Measurements from ENCODE around the gene FBXO38.

GRCh38 chr5:148492351-148492750 is 108.6 kb downstream of the FBXO38 start:
- TF ChIP-seq KAT8 (IDR thresholded peaks at IDR 0.05; ENCODE audit: low read depth) = no peak
- TF ChIP-seq CTCF (IDR thresholded peaks at IDR 0.05 in 2 of 3, conservative IDR thresholded peaks at IDR 0.05 in 1 of 3; ENCODE audit: insufficient read depth in 2 of 3, low read depth in 1 of 3, low read length in 3 of 3) = no peak
- no peak for TF ChIP-seq SLC30A9 (CRISPR knock-in tag; IDR thresholded peaks at IDR 0.05)
- TF ChIP-seq CREB1 (IDR thresholded peaks at IDR 0.05) = no peak
- no peak for TF ChIP-seq CREB1 (CRISPR knock-in tag; IDR thresholded peaks at IDR 0.05)
- TF ChIP-seq ZBTB43 (CRISPR knock-in tag; IDR thresholded peaks at IDR 0.05) = no peak
- no peak for TF ChIP-seq NCOA2 (IDR thresholded peaks at IDR 0.05; ENCODE audit: partially characterized antibody in 2 of 2)
- no peak for TF ChIP-seq ATF4 (CRISPR knock-in tag; IDR thresholded peaks at IDR 0.05)
- TF ChIP-seq JUND (IDR thresholded peaks at IDR 0.05; ENCODE audit: borderline replicate concordance, low read depth, low read length) = no peak
- no peak for TF ChIP-seq JUND (tag; IDR thresholded peaks at IDR 0.05; ENCODE audit: borderline replicate concordance, low read depth, low read length)
- TF ChIP-seq CHCHD3 (CRISPR knock-in tag; IDR thresholded peaks at IDR 0.05) = no peak
- TF ChIP-seq NKRF (IDR thresholded peaks at IDR 0.05; ENCODE audit: borderline replicate concordance) = no peak
- TF ChIP-seq CHD1 (IDR thresholded peaks at IDR 0.05; ENCODE audit: low read length) = no peak
- TF ChIP-seq EZH2 (IDR thresholded peaks at IDR 0.05; ENCODE audit: borderline replicate concordance, low read depth, low read length) = no peak
- TF ChIP-seq ZKSCAN8 (CRISPR knock-in tag; IDR thresholded peaks at IDR 0.05) = no peak
- no peak for TF ChIP-seq VEZF1 (CRISPR knock-in tag; IDR thresholded peaks at IDR 0.05)

Data from K562 (cell line).